Measurements from ENCODE around the gene PRCD.
"Not testable (repeated sequence)": the region's sequence is repeated elsewhere in the genome, so short reads cannot be mapped to it uniquely, and the experiment has no call there.

PRCD gene

DNA sequence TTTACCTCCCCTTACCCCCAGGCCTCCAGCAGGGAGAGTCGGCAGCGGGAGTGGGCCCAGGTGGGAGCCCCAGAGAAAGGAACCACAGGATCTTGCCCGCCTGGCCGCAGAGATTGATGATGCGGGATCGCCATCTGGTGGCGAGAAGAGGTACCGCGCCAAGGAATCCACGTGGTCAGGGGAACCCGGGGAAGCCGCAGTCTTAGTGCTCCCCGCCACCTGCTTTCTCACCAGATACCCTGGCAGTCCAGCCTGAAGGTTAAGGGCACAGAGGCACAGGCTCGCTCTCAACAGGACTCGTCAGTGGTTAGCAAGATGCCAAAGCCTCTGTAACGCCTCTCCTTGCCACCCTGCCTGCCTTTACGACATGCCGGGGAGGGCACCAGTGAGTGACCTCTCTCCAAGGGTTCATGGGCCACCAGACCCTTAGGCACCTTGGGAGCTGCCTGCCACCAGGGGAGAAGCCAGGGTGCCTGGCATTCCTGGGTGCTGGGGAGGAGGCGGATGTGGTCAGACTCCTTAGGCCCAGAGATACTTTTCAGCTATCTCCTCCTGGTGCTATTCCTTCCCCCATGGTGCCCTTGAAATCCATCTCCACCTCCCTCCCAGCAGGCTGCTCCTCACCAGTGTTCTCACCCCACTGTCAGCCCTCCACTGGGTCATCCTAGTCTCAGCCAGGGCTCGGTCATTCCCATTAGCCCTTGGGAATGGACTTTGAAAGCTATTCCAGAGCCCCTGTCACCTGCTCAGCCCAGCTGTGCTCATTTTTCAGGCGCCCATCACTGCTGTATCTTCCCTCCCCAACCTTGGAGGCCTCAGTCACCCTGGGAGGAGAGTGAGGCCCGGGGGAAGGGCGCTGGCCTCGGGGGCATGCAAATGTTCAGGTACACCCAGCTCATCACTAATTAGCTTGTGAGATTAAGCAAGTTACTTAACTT lies 33.2 kb upstream of the PRCD start:
- peak; percentile 88 for DNase-seq

DNA sequence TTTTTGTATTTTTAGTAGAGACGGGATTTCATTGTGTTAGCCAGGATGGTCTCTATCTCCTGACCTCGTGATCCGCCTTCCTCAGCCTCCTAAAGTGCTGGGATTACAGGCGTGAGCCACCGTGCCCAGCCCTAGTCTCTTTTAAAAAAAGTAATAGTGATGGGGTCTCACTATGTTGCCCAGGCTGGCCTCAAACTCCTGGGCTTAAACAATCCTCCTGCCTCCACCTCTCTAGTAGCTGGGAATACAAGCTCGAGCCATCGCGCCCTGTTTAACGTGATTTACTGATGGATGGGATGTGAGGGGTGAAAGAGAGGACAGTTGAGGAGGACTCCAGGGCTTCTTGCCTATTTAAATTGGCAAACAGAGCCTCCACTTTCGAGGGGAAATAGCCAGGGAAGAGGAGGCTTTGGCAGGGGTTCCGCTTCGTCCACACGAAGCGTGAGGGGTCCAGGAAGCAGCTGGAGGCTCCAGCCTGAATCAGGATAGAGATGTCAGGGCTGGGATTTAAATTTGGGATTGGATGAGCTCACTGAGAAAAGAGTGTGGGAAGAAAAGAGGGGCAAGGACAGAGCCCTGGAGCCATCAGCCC lies 31.3 kb upstream of the PRCD start:
- DNase-seq = not testable (repeated sequence)

GRCh38 chr17:76510831-76511244 lies 29.0 kb upstream of the PRCD start:
- no peak for DNase-seq

GRCh38 chr17:76511668-76512365 lies 28.0 kb upstream of the PRCD start:
- no peak for DNase-seq

- no peak for DNase-seq
Measured at GRCh38 chr17:76512366-76513305, 27.2 kb upstream of the PRCD start.

DNA sequence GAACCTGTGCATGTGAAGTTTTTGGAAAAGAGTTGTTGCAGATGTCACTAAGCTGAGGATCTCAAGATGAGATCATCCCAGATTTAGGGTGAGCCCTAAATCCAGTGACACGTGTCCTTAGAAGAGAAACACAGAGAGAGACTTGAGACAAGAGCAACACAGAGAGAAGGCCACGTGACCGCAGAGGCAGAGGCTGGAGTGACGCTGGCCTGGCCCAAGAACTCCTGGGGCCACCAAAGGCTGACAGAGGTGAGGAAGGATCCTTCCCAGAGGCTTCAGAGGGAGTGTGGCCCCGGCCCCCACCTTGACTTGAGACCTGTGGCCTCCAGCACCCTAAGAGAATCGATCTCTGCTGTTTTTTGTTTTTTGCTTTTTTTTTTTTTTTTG lies 26.5 kb upstream of the PRCD start:
- no peak for DNase-seq

GRCh38 chr17:76514355-76514754 lies 25.5 kb upstream of the PRCD start:
- not testable (repeated sequence) for DNase-seq

- DNase-seq = peak; percentile 89
Measured at GRCh38 chr17:76515274-76515949, 24.4 kb upstream of the PRCD start.

GRCh38 chr17:76517638-76518038 lies 22.2 kb upstream of the PRCD start:
- DNase-seq = no peak

DNA sequence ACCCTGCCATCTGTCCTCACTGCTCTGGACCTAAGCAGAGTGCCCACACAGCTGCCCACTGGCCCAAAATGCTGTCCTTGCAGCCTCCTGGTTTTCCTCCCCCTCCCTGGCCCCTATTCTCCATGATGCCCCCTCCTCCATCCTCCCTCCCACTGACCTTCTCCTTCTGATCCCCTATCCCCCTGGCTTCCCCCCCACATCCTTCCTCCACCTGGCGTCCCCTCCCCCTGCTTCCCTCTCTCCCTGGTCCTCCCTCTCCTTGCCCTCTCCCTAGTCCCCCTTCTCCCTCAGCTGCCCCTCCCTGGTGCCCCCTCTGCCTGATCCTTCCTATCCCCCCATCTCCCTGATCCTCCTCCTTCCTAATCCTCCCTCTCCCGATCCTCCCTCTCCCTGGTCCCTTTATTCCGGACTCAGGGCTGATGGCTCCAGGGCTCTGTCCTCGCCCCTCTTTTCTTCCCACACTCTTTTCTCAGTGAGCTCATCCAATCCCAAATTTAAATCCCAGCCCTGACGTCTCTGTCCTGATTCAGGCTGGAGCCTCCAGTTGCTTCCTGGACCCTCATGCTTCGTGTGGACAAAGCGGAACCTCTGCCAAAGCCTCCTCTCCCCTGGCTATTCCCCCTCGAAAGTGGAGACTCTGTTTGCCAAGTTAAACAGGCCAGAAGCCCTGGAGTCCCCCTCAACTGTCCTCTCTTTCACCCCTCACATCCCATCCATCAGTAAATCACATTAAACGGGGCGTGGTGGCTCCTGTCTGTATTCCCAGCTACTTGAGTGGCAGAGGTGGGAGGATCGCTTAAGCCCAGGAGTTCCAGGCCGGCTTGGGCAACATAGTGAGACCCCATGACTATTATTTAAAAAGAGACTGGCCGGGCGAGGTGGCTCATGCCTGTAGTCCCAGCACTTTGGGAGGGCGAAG lies 20.5 kb upstream of the PRCD start:
- DNase-seq = no peak

DNA sequence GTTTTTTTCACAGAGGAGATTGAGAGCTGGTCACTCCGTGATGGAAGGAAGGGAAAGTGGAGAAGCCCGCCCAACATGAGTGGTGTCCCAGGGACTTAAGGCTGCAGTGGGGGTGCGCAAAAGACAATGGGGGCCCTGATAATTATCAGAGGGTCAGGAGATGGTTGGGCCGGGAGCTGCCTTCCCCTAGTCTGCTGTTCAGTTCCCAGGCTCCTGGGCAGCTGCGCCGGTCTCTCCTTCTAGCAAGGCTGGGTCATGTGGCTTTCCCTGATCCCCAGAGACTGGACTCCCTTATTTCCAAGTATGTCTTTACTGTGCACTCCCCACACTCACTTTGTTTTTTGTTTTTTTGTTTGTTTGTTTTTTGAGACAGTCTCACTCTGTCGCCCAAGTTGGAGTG lies 18.6 kb upstream of the PRCD start:
- no peak for DNase-seq

- DNase-seq = not testable (repeated sequence)
Measured at GRCh38 chr17:76521683-76522082, 18.2 kb upstream of the PRCD start.

DNA sequence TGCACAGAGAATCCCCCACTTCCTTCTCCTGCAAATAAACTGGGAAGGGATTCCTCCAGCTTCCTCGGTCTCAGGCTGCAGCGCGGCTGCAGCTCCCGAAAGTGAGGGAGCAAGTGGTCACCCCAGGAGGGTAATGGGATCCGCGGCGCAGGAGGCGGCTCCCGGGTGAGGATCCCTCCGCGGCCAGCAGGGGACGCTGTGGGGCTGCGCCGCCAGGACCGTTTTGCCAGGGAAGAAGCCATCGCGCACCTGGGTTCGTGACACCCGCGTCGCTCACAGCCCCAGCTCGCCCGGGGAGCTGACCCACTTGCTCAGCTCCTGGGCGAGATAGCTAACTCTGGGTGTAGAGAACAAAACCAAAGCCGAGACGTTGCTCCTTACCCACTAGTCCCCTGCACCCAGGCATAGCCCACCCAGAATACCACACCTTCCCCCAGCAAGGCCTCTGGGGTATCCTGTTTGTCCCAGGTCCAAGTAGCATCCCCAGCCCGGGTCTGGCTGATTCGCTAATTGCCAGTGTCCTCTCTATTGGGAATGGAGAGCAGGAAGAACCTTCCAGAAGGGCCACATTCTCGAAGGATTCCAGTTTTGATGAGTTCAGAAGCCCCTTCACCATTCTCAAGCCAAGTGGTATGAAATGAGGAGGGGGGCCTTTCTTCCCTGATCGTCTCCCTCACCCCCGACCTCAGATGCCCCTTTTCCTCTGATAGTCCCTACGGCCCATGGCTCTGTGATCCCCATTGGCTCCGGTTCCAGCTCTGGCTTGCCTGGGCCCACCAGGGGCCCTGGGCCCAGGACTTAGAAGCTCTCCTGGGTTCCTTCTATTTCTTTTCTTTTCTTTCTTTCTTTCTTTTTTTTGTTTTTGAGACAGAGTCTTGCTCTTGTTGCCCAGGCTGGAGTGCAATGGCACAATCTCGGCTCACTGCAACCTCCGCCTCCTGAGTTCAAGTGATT lies 16.5 kb upstream of the PRCD start:
- peak; percentile 79 for DNase-seq

- DNase-seq = no peak
Measured at GRCh38 chr17:76524598-76525512, 15.0 kb upstream of the PRCD start.

DNA sequence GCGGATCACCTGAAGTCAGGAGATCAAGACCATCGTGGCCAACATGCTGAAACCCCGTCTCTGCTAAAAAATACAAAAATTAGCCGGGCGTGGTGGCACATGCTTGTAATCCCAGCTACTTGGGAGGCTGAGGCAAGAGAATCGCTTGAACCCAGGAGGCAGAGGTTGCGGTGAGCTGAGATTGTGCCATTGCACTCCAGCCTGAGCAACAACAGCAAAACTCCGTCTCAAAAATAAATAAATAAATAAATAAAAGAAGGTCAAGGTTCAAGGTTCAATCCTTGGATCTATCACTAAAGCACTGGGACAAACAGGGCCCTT lies 14.4 kb upstream of the PRCD start:
- not testable (repeated sequence) for DNase-seq

GRCh38 chr17:76527016-76527415 lies 12.8 kb upstream of the PRCD start:
- not testable (repeated sequence) for DNase-seq

DNA sequence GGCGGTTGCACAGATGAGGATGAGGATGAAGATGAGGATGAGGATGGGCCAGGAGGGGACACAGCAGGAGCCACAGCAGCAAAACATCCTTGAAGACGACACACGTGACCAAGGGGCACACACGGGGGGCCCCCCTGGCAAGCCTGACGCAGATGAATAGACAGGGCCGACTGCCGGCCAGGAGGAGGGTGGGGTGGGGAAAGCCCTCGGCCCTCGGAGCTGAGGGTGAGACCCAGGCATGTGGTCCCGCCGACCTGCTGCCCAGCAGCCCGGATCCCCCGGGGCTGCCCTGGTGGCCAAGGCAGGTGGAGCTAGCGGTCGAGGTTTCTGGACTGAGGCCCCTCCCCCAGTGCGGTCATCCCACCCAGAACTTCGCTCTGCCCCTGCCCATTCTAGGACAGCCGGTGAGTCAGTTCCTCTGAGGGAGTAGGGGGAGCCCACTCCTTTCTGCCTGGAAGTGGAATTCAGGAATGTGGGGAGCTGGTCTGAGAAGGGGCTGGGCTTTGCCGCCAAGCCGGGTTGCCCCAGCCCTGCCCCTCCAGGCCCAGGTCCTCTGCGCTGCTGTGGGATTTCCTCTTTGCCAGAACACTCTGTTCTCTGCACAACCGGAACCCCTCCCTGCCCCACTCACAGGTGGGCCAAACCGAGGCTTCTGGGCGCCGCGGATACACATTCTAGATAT lies 12.3 kb upstream of the PRCD start:
- peak; percentile 66 for DNase-seq

GRCh38 chr17:76528156-76528527 lies 11.7 kb upstream of the PRCD start:
- no peak for DNase-seq
